Erythroblast (primary cell): ENCODE measurements around the gene EPHB1.

Source experiments
- DNase-seq, 2 experiments: peaks; one replicate each; lab custom pipeline; 2025; lab: John Stamatoyannopoulos, UW
- GATA1 ChIP-seq: IDR thresholded peaks from 2 replicates; pipeline ENCODE4 v1.6.1; 2011; ENCODE audit warnings: low read depth, mild to moderate bottlenecking, control low read depth, low read length, moderate library complexity
- POLR2A ChIP-seq: IDR thresholded peaks from 2 replicates; pipeline ENCODE4 v1.6.1; 2011; ENCODE audit warnings: mild to moderate bottlenecking, low read length

EPHB1 gene

GRCh38 chr3:134858441-134859035 lies 63.5 kb downstream of the EPHB1 start:
- TF ChIP-seq GATA1 (no peak), POLR2A (no peak)
- no peak for DNase-seq

GRCh38 chr3:134859341-134859740 lies 64.3 kb downstream of the EPHB1 start:
- TF ChIP-seq POLR2A (no peak), GATA1 (no peak)
- DNase-seq = no peak

GRCh38 chr3:134860141-134860540 lies 65.1 kb downstream of the EPHB1 start:
- no peak for DNase-seq
- TF ChIP-seq POLR2A = no peak
- no peak for TF ChIP-seq GATA1

GRCh38 chr3:134863915-134864314 lies 68.9 kb downstream of the EPHB1 start:
- TF ChIP-seq GATA1 = no peak
- TF ChIP-seq POLR2A = no peak
- DNase-seq = no peak

- no peak for TF ChIP-seq GATA1
- TF ChIP-seq POLR2A = no peak
- DNase-seq = no peak
Measured at GRCh38 chr3:134864636-134865035, 69.6 kb downstream of the EPHB1 start.

DNA sequence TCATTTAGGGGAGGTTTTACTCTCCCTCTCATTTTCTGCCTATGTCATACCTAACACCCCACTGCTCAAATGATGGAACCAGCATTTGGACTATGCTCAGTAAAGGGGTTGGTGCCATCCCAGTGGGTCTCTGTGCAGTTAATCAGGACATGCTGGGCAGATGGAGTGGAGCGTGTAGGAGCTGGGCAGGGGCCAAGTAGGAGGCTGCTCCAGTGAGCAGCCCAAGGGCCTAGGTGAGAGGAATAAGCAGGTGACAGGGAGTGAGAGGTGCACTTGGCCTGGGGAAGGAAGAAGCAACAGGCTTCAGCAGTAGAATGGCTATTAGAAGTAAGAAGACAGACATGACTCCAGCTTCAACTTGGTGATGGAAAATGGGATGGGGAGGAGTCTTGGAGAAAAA lies 72.2 kb downstream of the EPHB1 start:
- TF ChIP-seq GATA1 (no peak), POLR2A (no peak)
- no peak for DNase-seq

- no peak for DNase-seq
- no peak for TF ChIP-seq GATA1
- TF ChIP-seq POLR2A = no peak
Measured at GRCh38 chr3:134869153-134869726, 74.2 kb downstream of the EPHB1 start.

DNA sequence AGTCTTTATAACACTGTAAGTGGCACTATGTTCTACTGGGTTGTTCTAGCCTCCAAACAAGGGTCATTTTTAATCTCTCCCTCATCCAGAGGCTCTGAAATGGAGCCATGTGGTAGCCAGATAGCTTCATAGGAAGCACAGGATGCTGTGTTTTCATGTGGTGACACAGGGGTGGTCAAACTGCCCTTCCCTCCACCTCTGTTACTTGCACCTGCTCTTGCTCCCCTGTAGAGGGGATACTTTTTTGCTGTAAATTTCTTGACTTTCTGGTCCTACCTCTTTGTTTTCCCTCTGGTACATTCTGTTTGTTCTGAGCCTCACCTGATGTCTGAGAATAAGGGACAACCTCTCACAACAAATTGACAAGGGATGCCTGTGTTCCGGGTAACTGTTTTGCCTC lies 76.8 kb downstream of the EPHB1 start:
- TF ChIP-seq POLR2A (no peak), GATA1 (no peak)
- DNase-seq = no peak

- no peak for DNase-seq
- no peak for TF ChIP-seq GATA1
- TF ChIP-seq POLR2A = no peak
Measured at GRCh38 chr3:134872440-134873388, 77.7 kb downstream of the EPHB1 start.

GRCh38 chr3:134873789-134874188 lies 78.7 kb downstream of the EPHB1 start:
- DNase-seq = no peak
- no peak for TF ChIP-seq POLR2A
- no peak for TF ChIP-seq GATA1

GRCh38 chr3:134874737-134875413 lies 79.8 kb downstream of the EPHB1 start:
- no peak for DNase-seq
- no peak for TF ChIP-seq GATA1
- TF ChIP-seq POLR2A = no peak

- TF ChIP-seq GATA1 (no peak), POLR2A (no peak)
- DNase-seq = no peak
Measured at GRCh38 chr3:134876836-134877235, 81.8 kb downstream of the EPHB1 start.

DNA sequence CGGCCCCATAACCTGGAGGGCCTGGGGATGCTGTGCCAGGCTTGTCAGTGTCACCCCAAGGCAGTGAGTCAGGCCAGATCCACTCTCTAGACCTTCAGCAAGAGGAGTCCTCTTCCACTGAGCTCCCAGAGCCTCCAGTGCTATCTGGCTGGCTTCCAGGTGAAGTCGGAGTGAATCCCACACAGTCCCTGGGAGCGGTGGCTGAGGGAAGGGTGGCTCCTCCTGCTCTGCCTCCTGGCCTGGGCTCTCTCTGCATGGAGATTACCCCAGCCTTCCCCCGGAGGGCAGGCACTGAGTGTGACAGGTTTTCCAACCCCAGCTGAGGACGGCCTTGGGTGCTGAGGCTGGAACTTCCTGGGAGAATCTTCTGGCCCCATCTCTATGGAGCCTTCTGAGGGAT lies 82.7 kb downstream of the EPHB1 start:
- TF ChIP-seq POLR2A (no peak), GATA1 (no peak)
- no peak for DNase-seq
